ENCODE results near the gene UBE2L6. TPM values are rescaled to one million over a fixed set of nuclear protein-coding genes. Genes with fewer than 3 reads are reported as not detected.

UBE2L6 gene
- total and polyA plus RNA-seq, 2 of the 4 experiments (the other 2 are of a cell fraction), result 37.5 to 46.7 TPM

DNA sequence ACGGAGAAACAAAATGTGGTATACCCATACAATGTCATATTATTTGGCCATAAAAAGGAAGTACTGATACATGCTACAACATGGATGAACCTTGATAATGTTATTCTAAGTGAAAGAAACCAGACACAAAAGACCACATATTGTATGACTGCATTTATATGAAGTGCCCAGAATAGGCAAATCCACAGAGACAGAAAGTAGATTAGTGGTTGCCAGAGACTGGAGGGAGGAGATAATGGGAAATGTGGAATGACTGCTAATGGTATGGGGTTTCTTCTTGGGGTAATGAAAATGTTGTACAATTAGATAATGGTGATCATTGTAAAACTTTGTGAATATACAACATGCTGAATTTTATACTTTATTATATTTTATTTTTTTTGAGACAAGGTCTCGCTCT, 46.4 kb downstream of the UBE2L6 start:
- H3K27me3 ChIP-seq (ENCODE audit: control insufficient read depth, insufficient read depth, low read length), result no peaks in the 10 kb centered on the region
- ATAC-seq (ENCODE audit: low read depth) (no peak), DNase-seq (no peak)
- no peak overlapping the region for H2BK15ac ChIP-seq (ENCODE audit: low read depth, low read length)
- no peak overlapping the region for H2BK5ac ChIP-seq (ENCODE audit: low read depth, low read length, poor library complexity, severe bottlenecking)
- H2AK9ac ChIP-seq (replicated peaks; ENCODE audit: low read depth, low read length, poor library complexity), result no peak overlapping the region
- no peak overlapping the region for H2AFZ ChIP-seq (replicated peaks; ENCODE audit: low read length, poor library complexity)
- no peak overlapping the region for H2AK5ac ChIP-seq (ENCODE audit: low read depth, low read length)
- no CpG with 5 or more reads among the region's 2 CpGs for WGBS, 2 experiments (ENCODE audit: extremely low coverage in 2 of 2, insufficient read length in 1 of 2)
- dilution Hi-C loops (cut with HindIII; ENCODE audit: low sequenced_read_pairs, unreplicated experiment), result no loop called here
- no peaks in the 10 kb centered on the region for H4K20me1 ChIP-seq (ENCODE audit: insufficient read depth, low read length)
- no peak overlapping the region for H2BK120ac ChIP-seq (ENCODE audit: low read depth, low read length)
- H3K4me2 ChIP-seq (ENCODE audit: low read depth, low read length), result no peak overlapping the region
- H3K23ac ChIP-seq (ENCODE audit: low read depth, low read length), result no peak overlapping the region
- H3K27ac ChIP-seq (ENCODE audit: insufficient read depth, low read length), result no peak overlapping the region
- no peaks in the 10 kb centered on the region for H3K36me3 ChIP-seq (ENCODE audit: control insufficient read depth, insufficient read depth, low read length)
- no peak overlapping the region for H3K4me3 ChIP-seq (ENCODE audit: insufficient read depth, low read depth, low read length)
- intact Hi-C loops (cut with micrococcal nuclease), result no loop called here
- ChIA-PET CTCF (interaction anchor here (2.1 kb wide), 1 partner anchor 27 kb away, joined by 6 read pairs; no protein-coding TSS in a partner anchor), POLR2A (ENCODE audit: unreplicated experiment) (no interaction called here)
- H3K4me1 ChIP-seq (ENCODE audit: control insufficient read depth, insufficient read depth, low read length), result no peaks in the 10 kb centered on the region
- in situ Hi-C loops (cut with MboI; ENCODE audit: low sequenced_read_pairs), result loop anchor here (25.0 kb wide), 1 partner anchor 684 kb away; no protein-coding TSS in a partner anchor
- no peak overlapping the region for H3K14ac ChIP-seq (replicated peaks; ENCODE audit: low read depth, low read length)
- no peak overlapping the region for H3K4ac ChIP-seq (ENCODE audit: low read depth, low read length)
- H4K5ac ChIP-seq (ENCODE audit: low read depth, low read length), result no peak overlapping the region
- no peak overlapping the region for H3K56ac ChIP-seq (ENCODE audit: extremely low read depth, insufficient read depth, low read length)
- no peaks in the 10 kb centered on the region for H3K9me3 ChIP-seq (ENCODE audit: control insufficient read depth, insufficient read depth, low read length)
- H4K91ac ChIP-seq (ENCODE audit: insufficient read depth, low read depth, low read length), result no peak overlapping the region
- H3K9ac ChIP-seq (ENCODE audit: low read depth, low read length), result no peak overlapping the region
- H3K18ac ChIP-seq (ENCODE audit: low read depth, low read length), result no peak overlapping the region
- TF ChIP-seq SMC3 (IDR thresholded peaks at IDR 0.05; ENCODE audit: low read depth, low read length) (no peak), MXI1 (IDR thresholded peaks at IDR 0.05; ENCODE audit: borderline replicate concordance, low read depth, low read length) (no peak), CHD1 (IDR thresholded peaks at IDR 0.05; ENCODE audit: low read depth, low read length) (no peak)
- TF ChIP-seq, protein P1, sequence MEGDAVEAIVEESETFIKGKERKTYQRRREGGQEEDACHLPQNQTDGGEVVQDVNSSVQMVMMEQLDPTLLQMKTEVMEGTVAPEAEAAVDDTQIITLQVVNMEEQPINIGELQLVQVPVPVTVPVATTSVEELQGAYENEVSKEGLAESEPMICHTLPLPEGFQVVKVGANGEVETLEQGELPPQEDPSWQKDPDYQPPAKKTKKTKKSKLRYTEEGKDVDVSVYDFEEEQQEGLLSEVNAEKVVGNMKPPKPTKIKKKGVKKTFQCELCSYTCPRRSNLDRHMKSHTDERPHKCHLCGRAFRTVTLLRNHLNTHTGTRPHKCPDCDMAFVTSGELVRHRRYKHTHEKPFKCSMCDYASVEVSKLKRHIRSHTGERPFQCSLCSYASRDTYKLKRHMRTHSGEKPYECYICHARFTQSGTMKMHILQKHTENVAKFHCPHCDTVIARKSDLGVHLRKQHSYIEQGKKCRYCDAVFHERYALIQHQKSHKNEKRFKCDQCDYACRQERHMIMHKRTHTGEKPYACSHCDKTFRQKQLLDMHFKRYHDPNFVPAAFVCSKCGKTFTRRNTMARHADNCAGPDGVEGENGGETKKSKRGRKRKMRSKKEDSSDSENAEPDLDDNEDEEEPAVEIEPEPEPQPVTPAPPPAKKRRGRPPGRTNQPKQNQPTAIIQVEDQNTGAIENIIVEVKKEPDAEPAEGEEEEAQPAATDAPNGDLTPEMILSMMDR (conservative IDR thresholded peaks at IDR 0.05; ENCODE audit: low read depth, low read length), result no peak
- no peak overlapping the region for H4K8ac ChIP-seq (ENCODE audit: low read depth in 2 of 2, low read length in 2 of 2)
- H3K79me1 ChIP-seq (ENCODE audit: low read depth in 1 of 2, low read length in 2 of 2), result 0 out of 4 replicates have a peak, but pooled peaks cover 0 to under 1% of the 10 kb centered on the region in 2 experiments
- H2BK20ac ChIP-seq (ENCODE audit: low read depth, low read length), result no peak overlapping the region
- H3K9me1 ChIP-seq (ENCODE audit: insufficient read depth, low read length), result no peaks in the 10 kb centered on the region
- no TSS peak for BruUV-seq (replicated peaks)

Measured in IMR-90 (cell line).